Measurements from ENCODE around the gene ACOX1. TPM values are rescaled to one million over a fixed set of nuclear protein-coding genes. Genes with fewer than 3 reads are reported as not detected.

ACOX1 gene
- total and polyA plus RNA-seq, 9 donors, result 10.6 to 53.0 (median 39.4) TPM

- peaks cover 15% of the 10 kb centered on the region for H3K4me1 ChIP-seq (ENCODE audit: insufficient read depth)
- no peak overlapping the region for H3K27ac ChIP-seq
- H3K36me3 ChIP-seq, result no peaks in the 10 kb centered on the region
- no peaks in the 10 kb centered on the region for H3K27me3 ChIP-seq
- WGBS, 3 donors, result 87 to 91% (median 88%) methylated on average over 14 to 16 of the region's 16 CpGs
- intact Hi-C loops (cut with DNase I), result loop anchor here in 2 of 4 donors (2.0 to 5.0 kb wide), 2 partner anchors 101 to 106 kb away; partner anchors contain the start of gene MRPL38 (in 1 of the 2)
- DNase-seq, result no peak
- H3K4me3 ChIP-seq, result no peak overlapping the region
- no peaks in the 10 kb centered on the region for H3K9me3 ChIP-seq
- TF ChIP-seq EP300 (IDR thresholded peaks at IDR 0.05) (no peak), CTCF (IDR thresholded peaks at IDR 0.05) (no peak), POLR2A (IDR thresholded peaks at IDR 0.05) (no peak)
Measured at GRCh38 chr17:76007850-76008165, 28.8 kb upstream of the ACOX1 start.

- Histone ChIP-seq H3K27me3 (no peaks in the 10 kb centered on the region), H3K4me1 (ENCODE audit: insufficient read depth) (peaks cover 15% of the 10 kb centered on the region), H3K4me3 (no peak overlapping the region), H3K9me3 (no peaks in the 10 kb centered on the region), H3K27ac (no peak overlapping the region), H3K36me3 (no peaks in the 10 kb centered on the region)
- intact Hi-C loops (cut with DNase I), result loop anchor here in 2 of 4 donors (2.0 to 5.0 kb wide), 2 partner anchors 100 to 105 kb away; partner anchors contain the start of gene MRPL38 (in 1 of the 2)
- TF ChIP-seq EP300 (IDR thresholded peaks at IDR 0.05) (no peak), POLR2A (IDR thresholded peaks at IDR 0.05) (no peak), CTCF (IDR thresholded peaks at IDR 0.05) (no peak)
- WGBS, 3 donors, result 91 to 93% (median 92%) methylated on average over 39 of the region's 39 CpGs
- no peak for DNase-seq
Measured at GRCh38 chr17:76007131-76007849, 28.3 kb upstream of the ACOX1 start.

DNA sequence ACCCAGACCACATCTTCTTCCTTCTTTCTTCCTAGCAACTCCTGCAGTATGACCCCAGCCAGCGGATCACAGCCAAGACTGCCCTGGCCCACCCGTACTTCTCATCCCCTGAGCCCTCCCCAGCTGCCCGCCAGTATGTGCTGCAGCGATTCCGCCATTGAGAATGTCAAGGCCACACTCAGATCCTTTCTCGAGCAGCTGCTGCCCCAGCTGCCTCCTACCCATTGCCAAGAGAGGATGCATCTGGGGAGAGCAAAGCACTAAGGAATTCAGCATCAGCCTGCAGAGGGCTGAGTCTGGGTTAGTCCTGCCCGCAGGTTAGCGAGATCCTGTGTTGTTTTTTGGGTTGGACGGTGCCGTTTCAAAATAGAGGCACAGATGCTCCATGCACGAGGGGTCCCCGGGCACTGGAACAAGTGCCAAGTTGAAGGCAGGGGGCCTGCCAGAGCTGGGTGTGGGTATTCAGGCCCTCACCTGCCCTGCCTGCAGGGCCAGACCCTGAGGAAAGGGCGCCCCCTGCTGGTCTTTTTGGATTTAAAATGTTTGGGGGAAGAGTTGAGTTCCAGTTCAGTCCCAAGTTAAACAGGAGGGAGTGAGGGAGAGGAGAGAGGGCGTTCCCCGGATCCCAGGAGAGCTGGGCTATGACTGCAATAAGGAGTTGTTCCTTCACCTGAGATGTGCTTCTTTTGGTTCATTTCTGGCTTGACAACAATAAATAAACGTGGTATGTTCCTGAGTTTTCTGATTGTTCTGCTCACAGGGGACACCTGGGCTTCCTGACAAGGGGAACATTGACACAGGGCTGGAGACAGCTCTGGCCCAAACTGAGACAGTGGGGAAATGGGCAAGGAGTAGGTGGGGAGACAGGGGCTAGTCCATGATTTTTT is 26.5 kb upstream of the ACOX1 start:
- Histone ChIP-seq H3K36me3 (no peaks in the 10 kb centered on the region), H3K4me3 (no peak overlapping the region), H3K27ac (peak overlapping the region in 1 of 2 donors; percentile 76), H3K4me1 (ENCODE audit: insufficient read depth) (peaks cover 15% of the 10 kb centered on the region), H3K9me3 (no peaks in the 10 kb centered on the region), H3K27me3 (no peaks in the 10 kb centered on the region)
- 5 to 19% (median 10%) methylated on average over 13 to 16 of the region's 16 CpGs for WGBS, 3 donors
- DNase-seq, result peak; percentile 87 to 91 (median 89)
- TF ChIP-seq CTCF (IDR thresholded peaks at IDR 0.05) (peak; percentile 81 to 93 (median 92)), EP300 (IDR thresholded peaks at IDR 0.05) (no peak), POLR2A (IDR thresholded peaks at IDR 0.05) (no peak)
- intact Hi-C loops (cut with DNase I), result loop anchor here in 3 of 4 donors (2.0 to 5.0 kb wide), 3 partner anchors 99 to 103 kb away; partner anchors contain the start of gene MRPL38 (in 2 of the 3)

GRCh38 chr17:76004750-76005262 is 25.8 kb upstream of the ACOX1 start:
- TF ChIP-seq EP300 (IDR thresholded peaks at IDR 0.05) (no peak), CTCF (IDR thresholded peaks at IDR 0.05) (no peak), POLR2A (IDR thresholded peaks at IDR 0.05) (no peak)
- no peak overlapping the region for H3K4me3 ChIP-seq
- H3K9me3 ChIP-seq, result no peaks in the 10 kb centered on the region
- no peaks in the 10 kb centered on the region for H3K36me3 ChIP-seq
- no peaks in the 10 kb centered on the region for H3K27me3 ChIP-seq
- peak in 1 of 5 donors; percentile 44 for DNase-seq
- WGBS, 3 donors, result 28 to 48% (median 29%) methylated on average over 8 of the region's 8 CpGs
- peak overlapping the region; percentile 37 to 76 for H3K27ac ChIP-seq
- H3K4me1 ChIP-seq (ENCODE audit: insufficient read depth), result peaks cover 15% of the 10 kb centered on the region
- intact Hi-C loops (cut with DNase I), result loop anchor here in 3 of 4 donors (2.0 to 5.0 kb wide), 3 partner anchors 93 to 103 kb away; partner anchors contain the start of gene MRPL38 (in 2 of the 3)
